ENCODE data around the gene IL5RA.

The IL5RA gene

DNA sequence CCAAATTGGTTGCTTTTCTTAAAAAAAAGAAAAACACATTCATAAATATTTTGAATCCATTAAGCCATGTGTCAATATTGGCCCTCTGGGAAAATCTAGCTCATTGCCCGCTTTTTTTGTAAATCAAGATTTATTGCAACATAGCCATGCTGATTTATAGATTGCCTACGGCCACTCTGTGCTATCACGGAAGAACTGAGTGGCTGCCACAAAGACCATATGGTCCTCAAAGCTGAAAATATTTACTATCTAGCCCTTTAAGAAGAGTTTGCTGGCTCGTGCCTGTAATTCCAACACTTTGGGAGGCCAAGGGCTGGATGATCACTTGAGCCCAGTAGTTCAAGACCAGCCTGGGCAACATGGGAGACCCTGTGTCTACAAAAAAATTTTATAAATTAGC lies 45.9 kb downstream of the IL5RA start:
- DNase-seq = no peak

DNA sequence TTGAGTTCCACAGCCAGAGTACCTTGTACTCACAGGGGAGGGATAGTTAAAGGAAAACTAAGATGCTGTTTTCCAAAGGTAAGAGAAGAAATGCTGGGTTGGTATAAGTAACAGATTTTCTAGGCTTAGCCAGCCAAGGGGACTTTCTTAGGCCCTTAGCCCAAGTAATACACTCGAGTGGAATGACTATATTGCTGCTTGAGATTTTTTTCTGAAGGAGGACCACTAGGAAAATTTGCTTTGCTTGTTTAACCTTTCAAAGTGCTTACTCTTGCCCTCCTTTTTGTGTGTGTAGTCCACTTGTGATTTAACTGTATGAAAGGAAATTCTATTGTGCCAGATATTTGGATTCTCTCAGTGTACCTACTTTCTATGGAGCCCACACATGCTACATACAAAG lies 50.5 kb downstream of the IL5RA start:
- no peak for DNase-seq

DNA sequence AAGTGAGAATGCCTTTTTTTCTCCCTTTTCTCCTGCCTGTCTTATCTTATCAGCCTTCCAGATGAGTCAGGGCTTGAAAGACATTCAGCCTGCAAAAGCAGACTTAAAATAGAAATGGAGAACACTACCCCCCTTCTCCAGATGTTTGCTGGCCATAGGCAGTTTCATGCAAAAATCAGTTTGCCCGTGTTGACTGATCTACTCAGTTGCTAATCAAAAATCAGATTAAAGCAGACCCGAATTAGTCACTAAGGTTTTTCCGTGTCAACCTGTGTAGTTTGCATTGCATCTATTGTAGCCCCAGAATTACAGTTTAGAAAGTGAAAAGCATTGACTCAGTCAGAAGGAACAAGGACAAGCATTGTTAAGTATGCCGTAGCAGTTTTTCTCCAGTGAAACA lies 56.2 kb downstream of the IL5RA start:
- DNase-seq = no peak

DNA sequence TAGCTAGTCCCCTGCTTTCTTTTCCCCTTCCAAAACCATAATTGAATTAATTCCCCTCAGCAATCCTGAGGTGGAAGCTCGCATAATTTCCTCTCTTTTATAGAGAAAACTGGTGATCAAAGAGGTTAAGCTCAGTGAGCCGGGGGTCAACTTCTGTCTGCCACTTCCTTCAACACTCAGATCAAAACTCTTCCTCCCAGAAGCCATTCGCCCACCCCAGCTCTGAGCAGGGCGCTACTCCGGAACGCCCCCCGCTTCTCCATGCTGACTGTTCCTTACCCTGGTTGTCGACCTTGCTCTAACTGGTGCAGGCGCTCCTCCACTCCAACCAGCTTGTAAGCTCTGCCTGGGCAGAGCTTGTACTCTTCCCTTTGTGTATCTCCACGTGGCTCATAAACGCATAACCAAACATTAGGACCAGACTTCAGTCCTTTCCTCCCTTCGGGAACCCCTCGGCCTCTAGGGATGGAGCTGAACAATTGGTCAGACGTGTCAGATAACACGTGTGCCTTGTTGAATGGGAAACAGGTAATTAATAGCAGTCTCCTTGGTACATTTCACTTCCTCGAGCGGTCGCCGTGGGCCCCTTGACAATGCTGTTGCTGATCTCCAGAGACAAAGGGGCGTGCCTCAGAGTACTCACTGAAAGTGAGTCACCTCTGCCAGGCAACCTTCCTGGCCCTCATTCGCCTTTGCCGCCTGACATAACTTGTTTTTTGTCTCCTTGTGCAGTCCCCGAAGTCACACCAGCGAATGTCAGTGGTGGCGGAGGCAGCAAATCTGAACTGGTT lies 71.8 kb downstream of the IL5RA start:
- DNase-seq = no peak

DNA sequence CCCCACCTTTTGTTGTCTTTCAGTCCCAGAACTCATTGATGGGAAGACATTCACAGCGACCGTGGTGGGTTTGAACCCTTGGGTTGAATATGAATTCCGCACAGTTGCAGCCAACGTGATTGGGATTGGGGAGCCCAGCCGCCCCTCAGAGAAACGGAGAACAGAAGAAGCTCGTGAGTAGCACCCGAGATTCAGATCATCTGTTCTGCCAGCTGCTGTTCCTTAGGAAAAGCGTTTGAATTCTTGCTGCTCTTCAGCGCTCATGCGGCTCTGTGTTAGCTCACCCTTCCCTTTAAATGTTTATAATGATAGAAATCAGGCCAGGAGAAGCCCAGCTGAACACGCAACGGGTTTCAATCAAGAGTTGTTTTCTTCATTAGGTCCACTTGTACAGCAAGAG lies 73.0 kb downstream of the IL5RA start:
- no peak for DNase-seq

DNA sequence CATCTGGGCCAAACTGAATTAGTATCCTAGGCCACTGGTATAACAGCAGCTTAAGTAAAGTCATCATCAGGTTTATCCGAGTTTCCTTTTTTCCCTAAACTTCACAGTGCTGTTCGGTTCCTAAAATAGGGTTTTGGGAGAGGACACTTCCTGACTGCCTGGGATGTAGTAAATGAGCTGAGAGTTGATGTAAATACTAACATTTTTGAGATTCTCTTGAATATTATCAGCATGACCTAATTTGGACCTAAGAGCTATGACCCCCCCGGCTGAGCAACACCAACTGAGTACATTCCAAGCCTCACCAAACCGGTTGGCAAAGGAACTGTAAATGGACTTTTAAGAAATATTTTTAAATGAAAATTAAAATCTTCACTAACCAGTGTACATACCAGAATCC lies 78.8 kb downstream of the IL5RA start:
- DNase-seq = no peak

DNA sequence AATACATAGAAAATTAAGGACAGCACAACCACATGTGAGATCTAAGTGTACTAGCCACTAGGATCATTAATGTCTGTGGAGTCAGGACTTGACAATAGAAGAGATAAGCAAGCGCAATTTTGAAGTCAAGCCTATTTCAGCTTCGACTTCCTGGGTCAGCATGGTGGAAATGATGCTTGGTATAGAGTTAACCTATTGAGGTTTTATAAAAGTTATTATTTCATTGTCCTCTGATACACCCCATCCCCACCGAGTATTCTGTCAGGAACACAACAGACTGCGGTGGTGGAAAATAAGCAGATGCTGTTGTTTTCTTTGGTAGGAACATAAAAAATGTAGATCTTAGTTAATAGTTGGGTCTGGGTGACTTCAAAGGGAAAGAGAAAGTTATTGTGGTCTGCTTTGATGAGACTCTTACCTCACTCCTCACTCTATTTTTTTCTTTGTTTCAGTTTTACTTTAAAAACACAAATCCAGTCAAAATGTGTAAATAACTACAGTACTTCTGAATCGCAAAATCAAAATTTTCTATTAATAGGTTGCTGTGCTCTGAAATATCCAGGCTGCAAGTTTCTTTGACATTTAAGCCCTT lies 82.1 kb downstream of the IL5RA start:
- DNase-seq = no peak

DNA sequence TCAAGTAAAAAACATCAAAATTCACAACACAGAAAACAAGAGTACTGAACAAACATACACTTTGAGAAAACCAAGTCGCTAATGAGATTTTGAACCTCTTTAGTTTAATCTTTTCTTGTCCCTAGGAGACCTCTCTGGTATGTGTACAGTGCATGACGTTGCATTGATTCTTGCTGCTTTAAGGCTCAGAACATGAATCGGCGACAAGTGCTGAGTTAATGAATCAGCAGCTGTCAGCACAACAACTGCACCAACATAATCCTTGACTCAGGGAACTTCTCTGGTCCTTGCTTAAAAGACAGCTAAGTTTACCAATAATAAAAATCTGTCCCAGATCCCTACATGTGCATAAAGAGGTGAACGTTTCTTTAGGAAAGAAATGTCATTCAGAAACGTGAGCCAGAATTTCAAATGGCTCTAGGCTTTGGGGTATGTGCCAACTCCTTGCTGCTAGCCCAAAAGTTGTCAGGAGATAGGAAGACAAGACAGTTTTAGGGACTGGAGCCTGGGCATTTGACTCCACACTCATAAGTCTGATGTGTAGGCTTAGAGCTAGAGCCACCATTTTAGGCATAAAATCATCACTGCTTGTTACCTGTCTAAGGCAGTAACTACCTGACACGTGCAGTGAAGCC lies 86.9 kb downstream of the IL5RA start:
- DNase-seq = no peak

DNA sequence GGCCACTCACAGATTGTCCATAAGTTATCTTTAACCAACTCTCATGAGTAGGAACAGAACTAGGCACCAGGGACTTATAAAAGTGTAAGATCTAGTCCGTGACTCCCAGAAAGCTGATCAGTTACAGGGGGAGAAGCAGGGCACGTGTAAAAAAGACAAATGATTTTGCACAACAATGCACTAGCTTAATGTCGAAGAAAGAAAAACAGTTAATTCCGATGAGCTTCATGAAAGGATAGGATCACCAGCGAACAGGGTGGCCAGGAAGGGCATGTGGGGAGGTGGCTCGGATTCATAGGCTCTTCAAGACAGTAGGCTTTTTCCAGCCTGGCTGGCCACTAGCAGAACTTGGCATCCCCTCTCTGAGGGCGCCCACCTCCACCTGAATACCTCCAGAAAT lies 90.0 kb downstream of the IL5RA start:
- no peak for DNase-seq

Measured in stimulated activated CD4-positive, alpha-beta T cell treated with anti-CD3 and anti-CD28 coated beads, Interleukin-15, amount 100 ng/mL, for 24 hours (primary cell).